Mammary epithelial cell (primary cell): Measurements from ENCODE around the gene ARID4A.

Source experiments
- EZH2 ChIP-seq: IDR thresholded peaks from 2 replicates; pipeline ENCODE4 v1.6.1; 2012; ENCODE audit warnings: low read length, inconsistent platforms, borderline replicate concordance
- TF ChIP-seq, protein P1 (sequence below), 2 donors: IDR thresholded peaks in 1 of 2; conservative IDR thresholded peaks in 1 of 2; 2 replicates each; pipeline ENCODE4 v1.5.1; 2011 to 2012; ENCODE audit warnings: inconsistent platforms in 2 of 2, low read length in 2 of 2, mild to moderate bottlenecking in 2 of 2, control low read depth in 1 of 2, low read depth in 1 of 2; ENCODE audit not compliant: insufficient read depth in 1 of 2; ENCODE audit errors: extremely low read depth in 1 of 2

DNA sequence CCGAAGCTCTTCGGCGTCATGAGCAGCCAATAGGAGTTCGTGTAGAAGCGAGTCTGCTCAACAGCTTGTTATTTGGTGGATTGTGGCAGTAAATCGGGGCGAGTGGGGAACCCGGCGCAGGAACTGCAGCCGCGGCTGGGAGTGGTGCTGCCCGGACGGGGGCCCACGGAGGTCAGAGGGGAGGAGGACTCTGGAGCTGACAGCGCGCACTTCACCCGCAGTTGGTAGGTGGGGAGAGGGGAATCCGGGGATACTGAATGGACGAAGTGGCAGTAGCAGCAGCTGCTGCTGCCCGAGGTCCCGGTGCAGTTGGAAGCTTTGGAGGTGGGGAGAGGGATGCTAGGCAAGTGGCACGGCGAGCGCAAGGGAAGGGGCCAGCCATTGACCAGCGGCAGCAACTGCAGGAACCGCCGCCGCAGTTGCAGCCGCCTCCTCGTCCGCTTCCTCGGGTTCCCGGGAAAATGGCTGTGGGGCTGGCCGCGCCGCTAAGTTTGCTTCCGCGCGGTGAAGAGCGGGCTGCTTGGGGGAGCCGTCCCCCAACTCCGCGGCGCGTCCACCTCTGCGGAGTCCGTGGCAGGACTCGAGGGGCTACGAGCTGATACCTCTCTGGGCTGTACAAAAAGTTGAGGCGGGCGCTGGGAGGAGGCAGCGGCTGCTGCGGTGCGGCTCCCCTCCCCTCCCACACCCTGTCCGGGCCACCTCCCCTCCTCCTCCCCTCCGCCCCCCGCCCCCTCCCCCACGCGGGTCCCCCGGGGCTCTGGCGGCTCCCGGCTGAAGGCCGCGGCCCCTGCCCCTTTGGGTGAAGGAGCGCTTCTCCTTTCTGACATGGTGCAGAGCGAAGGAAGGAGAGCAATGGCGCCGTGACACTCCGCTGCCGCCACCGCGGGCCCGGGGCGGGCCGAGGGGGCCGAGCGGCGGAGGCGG is at the start of gene ARID4A:
- TF ChIP-seq, protein P1, sequence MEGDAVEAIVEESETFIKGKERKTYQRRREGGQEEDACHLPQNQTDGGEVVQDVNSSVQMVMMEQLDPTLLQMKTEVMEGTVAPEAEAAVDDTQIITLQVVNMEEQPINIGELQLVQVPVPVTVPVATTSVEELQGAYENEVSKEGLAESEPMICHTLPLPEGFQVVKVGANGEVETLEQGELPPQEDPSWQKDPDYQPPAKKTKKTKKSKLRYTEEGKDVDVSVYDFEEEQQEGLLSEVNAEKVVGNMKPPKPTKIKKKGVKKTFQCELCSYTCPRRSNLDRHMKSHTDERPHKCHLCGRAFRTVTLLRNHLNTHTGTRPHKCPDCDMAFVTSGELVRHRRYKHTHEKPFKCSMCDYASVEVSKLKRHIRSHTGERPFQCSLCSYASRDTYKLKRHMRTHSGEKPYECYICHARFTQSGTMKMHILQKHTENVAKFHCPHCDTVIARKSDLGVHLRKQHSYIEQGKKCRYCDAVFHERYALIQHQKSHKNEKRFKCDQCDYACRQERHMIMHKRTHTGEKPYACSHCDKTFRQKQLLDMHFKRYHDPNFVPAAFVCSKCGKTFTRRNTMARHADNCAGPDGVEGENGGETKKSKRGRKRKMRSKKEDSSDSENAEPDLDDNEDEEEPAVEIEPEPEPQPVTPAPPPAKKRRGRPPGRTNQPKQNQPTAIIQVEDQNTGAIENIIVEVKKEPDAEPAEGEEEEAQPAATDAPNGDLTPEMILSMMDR (conservative IDR thresholded peaks at IDR 0.05 in 1 of 2, IDR thresholded peaks at IDR 0.05 in 1 of 2; ENCODE audit: extremely low read depth in 1 of 2, insufficient read depth in 1 of 2, low read depth in 1 of 2, low read length in 2 of 2), result no peak
- TF ChIP-seq EZH2, result no peak
